NOMO-1 treated with DMSO at 0.1 percent for 48 hours (cell line): ENCODE measurements around the gene MYO7B.

Experiments
- DNase-seq: peaks from one replicate; lab custom pipeline; 2025; ENCODE audit not compliant: unreplicated experiment; lab: John Stamatoyannopoulos, UW

The MYO7B gene

GRCh38 chr2:127535422-127535901 is at the start of gene MYO7B:
Gene MYO7B (plus strand): TSS chr2:127535683. CDS start chr2:127559723, 24,040 bp downstream.
- DNase-seq: no peak

- DNase-seq: peak; percentile 20
Observed at GRCh38 chr2:127485694-127486071, 49.8 kb upstream of the MYO7B start.

- DNase-seq: peak; percentile 78
Observed at GRCh38 chr2:127486247-127487058, 49.0 kb upstream of the MYO7B start.

- DNase-seq: no peak
Observed at GRCh38 chr2:127490283-127490682, 45.2 kb upstream of the MYO7B start.

- peak; percentile 53 for DNase-seq
Observed at GRCh38 chr2:127498386-127498785, 37.1 kb upstream of the MYO7B start.

- no peak for DNase-seq
Observed at GRCh38 chr2:127503491-127503890, 32.0 kb upstream of the MYO7B start.

- DNase-seq: no peak
Observed at GRCh38 chr2:127504552-127505430, 30.7 kb upstream of the MYO7B start.

- DNase-seq: peak; percentile 38
Observed at GRCh38 chr2:127506510-127506909, 29.0 kb upstream of the MYO7B start.

GRCh38 chr2:127508023-127508630 is 27.4 kb upstream of the MYO7B start:
- DNase-seq: no peak

GRCh38 chr2:127508631-127509034 is 26.9 kb upstream of the MYO7B start:
- peak; percentile 82 for DNase-seq

- DNase-seq: no peak
Observed at GRCh38 chr2:127510073-127510472, 25.4 kb upstream of the MYO7B start.

GRCh38 chr2:127511090-127511695 is 24.3 kb upstream of the MYO7B start:
- no peak for DNase-seq

- no peak for DNase-seq
Observed at GRCh38 chr2:127511917-127512316, 23.6 kb upstream of the MYO7B start.

GRCh38 chr2:127512362-127512761 is 23.1 kb upstream of the MYO7B start:
- DNase-seq: no peak

- DNase-seq: no peak
Observed at GRCh38 chr2:127514076-127514475, 21.4 kb upstream of the MYO7B start.

- DNase-seq: no peak
Observed at GRCh38 chr2:127514485-127514884, 21.0 kb upstream of the MYO7B start.

GRCh38 chr2:127515383-127515915 is 20.0 kb upstream of the MYO7B start:
- no peak for DNase-seq

- DNase-seq: no peak
Observed at GRCh38 chr2:127516041-127516762, 19.3 kb upstream of the MYO7B start.

GRCh38 chr2:127517465-127517864 is 18.0 kb upstream of the MYO7B start:
- no peak for DNase-seq

GRCh38 chr2:127520424-127520823 is 15.1 kb upstream of the MYO7B start:
- DNase-seq: no peak
